Stimulated activated CD4-positive, alpha-beta T cell treated with anti-CD3 and anti-CD28 coated beads, Interleukin-15, amount 100 ng/mL, for 1 hour (primary cell): ENCODE results near the gene P2RX1.
A peak's percentile ranks its signal among the peaks of the same experiment; 100 is the strongest.

Experiments
- DNase-seq, 2 donors: peaks; one replicate each; pipeline ENCODE4 v3.0.0-alpha.2; 2020; ENCODE audit warnings: low read depth in 1 of 2, low spot score in 1 of 2

Gene P2RX1

DNA sequence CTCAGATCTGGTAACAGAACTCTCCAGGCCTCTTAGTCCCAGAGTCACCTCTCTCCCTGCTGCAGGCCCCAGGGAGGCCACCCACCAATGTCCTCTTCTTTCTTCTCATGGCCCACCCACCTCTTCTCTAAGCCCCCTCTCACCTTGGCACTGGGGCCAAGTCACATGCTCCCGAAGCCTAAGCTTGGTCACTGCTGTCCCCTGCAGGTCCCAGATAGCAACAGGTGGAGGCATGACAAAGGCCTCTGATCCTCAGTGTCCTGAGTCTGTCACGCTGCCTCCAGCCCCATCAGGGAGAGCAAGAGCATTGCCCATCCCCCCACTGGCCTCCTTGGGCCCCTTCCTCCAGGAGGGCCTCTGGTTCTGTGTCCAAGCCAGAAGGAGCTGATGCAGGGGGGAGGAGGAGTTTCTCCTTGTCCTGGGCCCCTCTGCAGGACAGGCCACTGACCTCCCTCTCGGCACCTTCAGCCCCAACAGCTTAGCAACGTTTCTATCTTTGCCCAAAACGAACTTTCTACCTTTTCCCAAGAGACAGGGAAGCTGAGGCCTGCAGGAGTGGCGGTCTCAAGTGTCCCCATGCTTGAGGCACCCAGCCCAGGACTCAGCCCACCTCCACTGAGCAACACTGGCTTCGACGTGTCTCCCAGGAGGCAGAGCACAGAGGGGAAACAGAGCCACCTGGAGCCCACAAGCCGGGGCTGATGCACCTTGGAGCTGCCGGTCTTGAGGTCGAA, 8.6 kb downstream of the P2RX1 start:
- no peak for DNase-seq

DNA sequence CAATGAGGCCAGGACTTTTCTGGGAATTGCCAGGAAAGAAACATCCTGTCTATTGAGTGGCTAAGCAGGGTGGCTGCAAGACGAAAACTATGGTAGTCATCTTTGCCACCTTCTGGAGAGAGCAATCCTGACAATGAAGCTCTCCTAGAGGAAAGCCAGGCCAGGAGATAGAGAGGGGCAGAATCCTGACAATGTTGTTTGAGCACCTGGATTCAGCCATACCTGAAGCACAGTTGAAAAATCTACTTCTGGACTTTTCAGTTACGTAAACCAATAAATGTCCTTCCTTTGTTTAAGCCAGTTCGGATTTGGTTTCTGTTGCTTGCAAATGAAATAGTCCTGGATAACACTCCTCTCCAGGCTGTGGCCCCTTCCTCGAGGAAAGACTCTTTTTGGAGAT, 9.4 kb downstream of the P2RX1 start:
- no peak for DNase-seq

DNA sequence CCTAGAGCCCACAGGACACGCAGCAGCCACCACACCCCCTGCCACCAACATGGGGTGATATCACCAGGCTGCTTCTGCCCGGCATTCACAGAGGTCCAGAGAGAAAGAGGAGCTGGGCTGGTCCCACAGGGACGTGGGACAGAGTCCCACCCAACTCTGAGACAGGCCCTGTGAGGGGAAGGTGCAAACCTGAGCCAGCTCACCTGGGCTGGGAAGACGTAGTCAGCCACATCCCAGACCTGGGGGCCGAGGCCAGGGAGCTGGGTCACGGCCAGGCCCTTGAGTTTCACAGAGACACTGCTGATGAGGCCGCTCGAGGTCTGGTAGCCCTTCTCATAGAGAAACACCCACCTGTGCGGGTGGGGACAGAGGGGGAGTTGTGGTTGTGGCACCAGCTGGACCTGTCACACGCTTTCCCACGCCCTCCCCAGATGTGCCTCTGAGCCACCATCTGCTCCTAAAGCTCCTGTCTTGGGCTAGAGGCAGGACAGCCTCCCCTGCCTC, 11.2 kb downstream of the P2RX1 start:
- no peak for DNase-seq

DNA sequence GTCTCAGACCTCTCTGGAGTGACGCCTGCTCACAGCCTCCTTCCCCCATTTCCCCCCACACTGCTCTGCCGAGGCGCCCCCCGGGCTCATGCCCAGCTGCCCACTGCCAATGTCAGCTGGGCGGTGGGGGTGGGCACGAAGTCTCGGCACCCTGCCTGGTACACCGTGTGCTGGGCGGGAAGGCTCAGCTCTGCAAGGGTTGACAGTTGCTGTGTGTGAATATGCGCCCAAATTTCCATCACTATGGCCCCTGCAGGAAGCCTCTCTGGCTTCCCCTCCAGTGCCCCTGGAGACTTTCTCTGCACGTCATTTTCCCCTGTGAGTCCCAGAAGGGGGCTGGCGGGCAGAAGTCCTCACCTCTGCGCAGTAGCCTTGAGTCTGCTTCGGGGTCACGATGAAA, 11.8 kb downstream of the P2RX1 start:
- no peak for DNase-seq

DNA sequence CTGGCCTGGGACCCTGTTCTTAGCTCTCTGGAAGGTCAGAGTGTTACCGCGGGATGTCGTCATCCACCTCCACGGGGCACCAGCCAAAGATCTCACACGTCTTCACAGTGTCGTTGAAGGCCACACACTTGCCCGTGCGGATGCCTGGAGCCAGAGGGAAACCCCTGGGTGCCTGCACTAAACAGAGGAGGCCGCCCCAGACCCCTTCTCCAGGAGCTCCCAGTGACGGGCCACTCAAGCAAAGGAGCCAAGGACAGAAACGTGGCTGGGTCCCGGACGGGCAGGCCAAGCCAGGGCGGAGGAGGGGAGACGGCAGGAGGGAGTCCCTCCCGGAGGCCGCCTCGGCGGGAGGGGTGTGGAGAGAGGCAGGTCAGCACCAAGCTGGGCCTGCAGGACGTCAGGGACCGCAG, 12.4 kb downstream of the P2RX1 start:
- no peak for DNase-seq

- DNase-seq: no peak
Measured at GRCh38 chr17:3903051-3903825, 13.0 kb downstream of the P2RX1 start.

- no peak for DNase-seq
Measured at GRCh38 chr17:3900646-3901045, 15.6 kb downstream of the P2RX1 start.

DNA sequence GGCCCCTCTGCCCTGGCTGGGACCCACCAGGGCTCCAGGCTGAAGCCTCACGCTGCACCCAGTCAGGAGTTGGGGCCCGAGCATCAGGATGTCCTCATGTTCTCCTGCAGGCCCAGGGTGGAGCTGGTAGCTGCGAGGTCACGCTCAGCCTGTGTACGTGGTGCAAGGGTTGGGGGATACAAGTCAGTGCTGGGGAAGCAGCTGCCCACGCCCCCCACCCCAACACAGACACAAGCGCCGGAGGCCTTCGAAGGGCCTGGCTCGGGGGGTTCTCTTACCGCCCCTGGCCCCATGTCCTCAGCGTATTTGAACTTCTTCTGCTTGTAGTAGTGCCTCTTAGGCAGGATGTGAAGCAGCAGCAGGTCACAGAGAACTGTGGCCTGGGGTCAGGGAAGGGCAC, 18.5 kb downstream of the P2RX1 start:
- DNase-seq: no peak

DNA sequence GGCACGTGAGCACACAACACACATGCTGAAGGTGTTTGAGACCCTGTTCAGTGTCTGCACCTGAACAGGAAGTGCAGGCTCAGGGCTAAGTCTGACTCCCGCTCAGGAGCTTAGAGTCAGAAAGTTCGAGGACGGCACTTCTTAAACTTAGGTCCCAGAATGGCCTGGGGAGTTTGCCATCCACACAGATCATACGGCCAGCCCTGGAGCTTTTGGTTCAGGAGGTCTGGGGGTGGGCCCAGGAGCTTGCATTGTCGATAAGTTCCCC, 19.4 kb downstream of the P2RX1 start:
- DNase-seq: no peak

GRCh38 chr17:3896108-3896967, 19.9 kb downstream of the P2RX1 start:
- DNase-seq: no peak

GRCh38 chr17:3895354-3895753, 20.9 kb downstream of the P2RX1 start:
- DNase-seq: no peak

GRCh38 chr17:3894911-3895343, 21.3 kb downstream of the P2RX1 start:
- no peak for DNase-seq

DNA sequence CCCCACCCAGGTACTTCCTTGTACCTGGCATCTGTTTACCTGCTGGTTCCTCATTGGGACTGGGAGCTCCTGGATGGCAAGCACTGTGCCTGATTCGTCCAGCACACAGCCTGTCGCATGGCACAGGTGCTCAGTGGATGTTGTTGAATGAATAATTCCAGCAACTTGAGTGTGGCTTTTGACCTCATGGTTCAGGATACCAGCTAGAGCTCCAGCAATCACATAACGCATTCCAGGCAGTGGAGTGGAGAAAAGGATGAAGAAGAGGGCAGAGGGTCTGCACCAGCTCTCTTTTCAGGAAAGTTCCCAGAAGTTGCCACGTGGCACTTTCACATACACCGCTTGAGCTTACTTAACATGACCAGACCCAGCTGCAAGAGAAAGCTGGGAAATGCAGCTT, 22.1 kb downstream of the P2RX1 start:
- no peak for DNase-seq

DNA sequence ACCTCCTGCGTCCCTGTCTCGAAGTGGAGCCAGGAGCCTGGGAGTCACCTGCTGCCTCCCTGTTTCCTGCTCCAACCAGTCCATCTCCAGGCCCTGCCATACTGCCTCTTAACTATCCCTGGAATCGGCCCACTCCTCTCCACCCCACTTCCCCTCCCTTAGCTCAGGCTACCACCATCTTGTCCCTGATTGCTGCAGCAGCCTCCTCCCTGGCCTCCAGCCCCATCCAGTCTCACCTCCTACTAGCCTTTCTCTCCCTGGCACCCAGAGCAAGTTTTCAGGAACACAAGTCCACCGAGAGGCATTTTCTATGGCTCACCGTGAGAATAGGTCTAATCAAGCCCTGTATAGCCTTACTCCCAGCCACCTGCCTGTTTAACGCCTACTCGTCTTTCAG, 22.5 kb downstream of the P2RX1 start:
- DNase-seq: no peak

DNA sequence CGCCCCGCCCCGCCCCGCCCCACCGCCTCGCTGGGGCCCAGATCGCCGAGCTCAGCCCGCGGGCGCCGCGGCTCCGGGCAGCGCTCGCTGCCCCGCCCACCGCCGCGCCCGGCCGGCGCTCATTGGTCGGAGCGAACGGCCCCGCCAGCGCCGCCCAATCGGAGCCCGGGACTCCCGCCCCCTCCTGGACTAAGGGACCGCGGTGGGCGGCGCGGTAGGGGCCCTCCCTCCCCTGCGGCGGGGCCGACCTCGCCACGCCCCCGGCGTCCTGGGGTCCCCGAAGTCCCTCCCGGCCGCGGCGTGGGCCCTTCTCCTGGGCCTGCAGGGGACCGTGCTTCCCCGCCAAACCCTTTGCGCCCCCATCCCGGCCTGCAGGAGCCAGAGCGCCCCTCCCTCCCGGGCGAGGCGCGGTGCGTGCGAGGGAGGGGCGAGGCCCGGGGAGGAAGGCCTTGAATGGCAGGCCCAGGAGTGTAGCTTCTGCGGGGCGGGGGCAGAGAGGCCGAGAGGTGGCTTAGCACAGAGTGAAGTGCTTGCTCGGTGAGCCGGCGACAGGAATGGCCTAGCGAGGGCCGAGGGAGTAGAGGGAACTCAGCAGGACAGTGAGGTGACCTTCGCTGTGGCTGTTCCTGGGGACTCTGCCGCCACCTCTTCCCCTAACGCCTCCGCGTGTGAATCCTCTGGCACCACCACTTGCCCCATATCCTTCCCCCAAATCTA, 23.1 kb downstream of the P2RX1 start, which contains the start of gene CAMKK1:
Gene CAMKK1, minus strand, starts transcription at position 51 of the 717 bp plus-strand sequence. CDS start 7,366 bp downstream, outside the sequence.
- peak; percentile 78 to 84 for DNase-seq

- DNase-seq: peak; percentile 41 to 50
Measured at GRCh38 chr17:3892095-3892998, 23.9 kb downstream of the P2RX1 start.

DNA sequence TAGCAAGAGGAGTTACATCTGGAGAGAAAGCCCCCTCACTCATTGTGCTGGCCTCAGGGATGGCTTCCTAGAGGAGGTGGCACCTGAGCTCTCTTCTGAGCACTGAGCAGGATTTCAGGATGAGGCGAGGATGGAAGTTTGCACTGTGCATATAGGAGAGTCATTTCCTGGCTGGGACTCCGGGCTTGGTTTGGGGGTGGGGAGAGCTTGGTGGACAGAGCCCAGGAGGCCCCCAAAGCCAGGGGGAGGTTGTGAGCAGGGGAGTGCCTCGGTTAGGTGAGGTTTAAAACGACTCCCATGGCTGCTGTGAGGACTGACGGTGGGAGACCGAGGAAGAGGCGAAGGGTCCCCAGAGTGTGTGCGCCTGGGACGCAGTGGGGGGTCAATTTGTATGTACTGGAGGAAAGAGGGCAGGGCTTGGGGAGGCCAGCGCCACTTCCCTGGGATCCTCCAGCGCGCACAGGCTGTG, 24.6 kb downstream of the P2RX1 start:
- DNase-seq: no peak

GRCh38 chr17:3890878-3891219, 25.4 kb downstream of the P2RX1 start:
- no peak for DNase-seq

DNA sequence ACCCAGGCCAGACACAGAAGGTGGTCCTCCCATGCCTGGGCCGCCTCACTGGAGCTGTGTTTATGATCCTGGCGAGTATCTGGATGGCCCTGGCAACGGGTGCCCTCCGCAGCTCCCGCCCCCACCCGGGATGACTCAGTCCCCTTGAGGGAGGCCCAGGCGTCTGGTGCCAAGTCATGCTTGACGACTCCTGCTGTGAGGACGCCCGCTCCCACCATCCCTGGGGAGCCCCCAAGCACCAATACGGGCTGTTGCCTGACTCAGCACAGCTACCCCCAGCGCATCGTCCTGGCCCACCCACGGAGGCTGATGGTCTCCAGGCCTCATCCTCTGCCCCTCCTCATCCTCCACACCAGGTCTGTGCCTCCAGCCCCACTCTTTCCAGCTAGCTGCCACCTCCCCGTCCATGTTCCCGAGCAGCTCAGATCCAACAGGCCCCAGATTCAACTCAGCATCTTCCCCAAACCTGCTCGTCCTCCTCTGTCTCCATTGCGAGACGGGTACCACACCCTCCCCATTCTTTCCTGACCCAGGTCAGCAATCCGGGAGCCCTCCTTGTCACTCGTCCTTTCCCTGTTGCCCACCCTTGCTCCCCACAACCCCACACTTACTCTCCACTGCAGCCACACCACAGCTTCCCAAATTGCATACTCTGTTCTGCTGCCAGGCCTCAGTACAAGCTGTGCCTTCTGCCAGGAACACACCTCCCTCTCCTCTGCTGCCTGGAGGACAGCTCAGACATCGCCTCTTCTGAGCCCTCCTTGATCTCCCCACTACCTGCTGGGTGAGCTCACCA, 26.0 kb downstream of the P2RX1 start:
- peak in 1 of 2 donors; percentile 26 for DNase-seq
